GM21367 (cell line): ENCODE data around the gene IL31RA.
"Not testable (repeated sequence)": the region's sequence is repeated elsewhere in the genome, so short reads cannot be mapped to it uniquely, and the experiment has no call there.

Source experiments
- ATAC-seq: cut with Tn5 transposase; IDR thresholded peaks from one replicate; pipeline ENCODE4 v1.9.1; 2021; ENCODE audit not compliant: unreplicated experiment

The IL31RA gene

DNA sequence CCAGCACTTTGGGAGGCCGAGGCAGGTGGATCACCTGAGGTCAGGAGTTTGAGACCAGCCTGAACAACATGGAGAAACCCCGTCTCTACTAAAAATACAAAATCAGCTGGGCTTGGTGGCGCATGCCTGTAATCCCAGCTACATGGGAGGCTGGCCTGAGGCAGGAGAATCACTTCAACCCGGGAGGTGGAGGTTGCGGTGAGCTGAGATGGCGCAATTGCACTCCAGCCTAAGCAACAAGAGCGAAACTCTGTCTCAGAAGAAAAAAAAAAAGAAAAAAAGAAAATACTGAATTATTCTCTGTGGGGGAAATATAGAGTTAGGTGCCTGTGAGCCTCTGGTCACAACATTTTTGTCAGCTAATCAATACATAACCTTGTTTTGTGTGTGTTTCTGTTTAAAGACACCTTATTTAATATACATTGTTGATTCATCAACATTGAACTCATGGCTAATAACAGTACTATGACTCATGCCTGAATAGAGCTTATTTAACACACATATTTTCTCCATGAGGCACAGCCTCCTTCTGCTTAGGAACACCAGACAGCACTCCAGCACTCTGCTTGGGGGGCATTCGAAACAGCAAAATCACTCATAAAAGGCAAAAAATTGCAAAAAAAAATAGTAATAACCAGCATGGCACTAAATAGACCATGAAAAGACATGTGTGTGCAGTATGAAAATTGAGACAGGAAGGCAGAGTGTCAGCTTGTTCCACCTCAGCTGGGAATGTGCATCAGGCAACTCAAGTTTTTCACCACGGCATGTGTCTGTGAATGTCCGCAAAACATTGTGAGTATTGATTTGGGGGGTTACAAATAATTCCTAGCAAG is at the start of gene IL31RA:
IL31RA (plus strand) TSS at position 519 of the 836 bp plus-strand sequence; CDS start at position 733, 214 bp downstream.
- no peak for ATAC-seq

DNA sequence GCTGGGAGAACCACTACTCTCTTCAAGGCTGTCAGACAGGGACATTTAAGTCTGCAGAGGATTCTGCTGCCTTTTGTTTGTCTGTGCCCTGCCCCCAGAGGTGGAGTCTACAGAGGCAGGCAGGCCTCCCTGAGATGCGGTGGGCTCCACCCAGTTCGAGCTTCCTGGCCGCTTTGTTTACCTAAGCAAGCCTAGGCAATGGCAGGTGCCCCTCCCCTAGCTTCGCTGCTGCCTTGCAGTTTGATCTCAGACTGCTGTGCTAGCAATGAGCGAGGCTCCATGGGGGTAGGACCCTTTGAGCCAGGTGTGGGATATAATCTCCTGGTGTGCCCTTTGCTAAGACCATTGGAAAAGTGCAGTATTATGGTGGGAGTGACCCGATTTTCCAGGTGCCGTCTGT is 42.3 kb upstream of the IL31RA start:
- ATAC-seq, result not testable (repeated sequence)

DNA sequence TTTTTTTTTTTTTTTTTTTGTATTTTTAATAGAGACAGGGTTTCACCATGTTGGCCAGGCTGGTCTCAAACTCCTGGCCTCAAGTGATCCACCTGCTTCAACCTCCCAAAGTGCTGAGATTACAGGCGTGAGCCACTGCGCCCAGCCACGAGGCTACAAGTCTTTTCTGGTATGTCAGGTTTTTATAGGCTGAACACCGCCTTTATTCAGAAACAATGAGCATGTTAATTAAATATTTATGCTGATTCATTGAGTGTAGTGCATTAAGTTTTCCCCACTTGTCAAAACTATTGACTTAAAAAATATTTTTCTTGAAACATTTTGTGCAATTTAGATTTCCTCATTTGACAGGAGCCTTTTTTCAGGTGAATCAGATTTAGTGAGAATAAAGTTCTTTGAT is 35.2 kb upstream of the IL31RA start:
- ATAC-seq, result not testable (repeated sequence)

DNA sequence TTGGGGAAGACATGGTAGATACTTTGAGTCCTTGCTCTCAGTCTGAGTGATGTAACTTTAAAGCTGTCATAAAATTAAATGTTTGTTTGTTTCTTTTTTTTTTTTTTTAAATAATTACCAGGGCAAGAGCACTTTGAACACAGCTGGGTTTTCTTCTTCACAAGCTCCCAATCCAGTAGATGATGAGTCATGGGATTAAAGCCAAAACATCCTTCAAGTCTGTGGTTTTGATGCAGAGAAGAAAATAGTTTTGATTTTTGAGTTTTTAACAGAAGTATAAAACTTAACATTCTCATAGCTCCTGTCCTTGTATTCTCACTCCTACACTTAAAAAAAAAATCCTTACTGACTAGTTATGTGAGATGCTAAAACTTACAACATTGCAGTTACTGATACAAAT is 34.8 kb upstream of the IL31RA start:
- no peak for ATAC-seq

DNA sequence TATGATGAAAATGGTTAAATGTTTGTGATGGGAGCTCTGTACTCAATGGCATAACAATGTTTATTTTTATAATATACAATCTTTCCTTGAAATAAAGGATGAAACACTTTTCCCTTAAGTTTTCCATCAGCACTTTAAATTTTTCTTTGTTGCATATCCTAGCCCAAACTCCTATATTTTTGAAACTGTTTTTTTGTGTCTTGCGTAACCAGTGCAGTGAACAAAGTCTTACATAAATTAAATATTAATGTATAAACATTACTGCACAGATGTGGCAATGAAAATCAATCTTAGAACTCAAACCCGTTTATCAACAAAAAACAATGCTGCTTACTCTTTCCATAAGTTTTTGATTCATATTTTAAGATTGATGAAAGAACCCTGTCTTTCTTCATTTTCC is 34.1 kb upstream of the IL31RA start:
- ATAC-seq, result no peak

DNA sequence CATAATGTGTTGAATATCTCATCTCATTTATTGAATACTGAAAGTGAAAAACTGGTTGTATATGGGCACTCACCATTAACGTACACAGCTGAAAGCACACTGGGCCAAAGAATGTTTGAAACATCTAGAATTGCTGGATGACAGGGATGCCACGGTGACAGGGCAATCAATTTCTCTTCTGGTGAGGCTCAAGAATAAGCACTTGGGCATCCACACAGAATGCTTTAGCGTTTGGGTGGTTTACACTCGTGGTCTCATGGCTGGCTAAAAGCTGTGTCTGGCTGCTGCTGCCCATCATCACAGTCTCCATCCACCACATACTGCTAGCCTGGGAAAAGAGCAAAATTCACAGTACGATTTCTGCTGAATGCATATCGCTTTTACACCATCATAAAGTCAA is 30.7 kb upstream of the IL31RA start:
- ATAC-seq, result no peak

DNA sequence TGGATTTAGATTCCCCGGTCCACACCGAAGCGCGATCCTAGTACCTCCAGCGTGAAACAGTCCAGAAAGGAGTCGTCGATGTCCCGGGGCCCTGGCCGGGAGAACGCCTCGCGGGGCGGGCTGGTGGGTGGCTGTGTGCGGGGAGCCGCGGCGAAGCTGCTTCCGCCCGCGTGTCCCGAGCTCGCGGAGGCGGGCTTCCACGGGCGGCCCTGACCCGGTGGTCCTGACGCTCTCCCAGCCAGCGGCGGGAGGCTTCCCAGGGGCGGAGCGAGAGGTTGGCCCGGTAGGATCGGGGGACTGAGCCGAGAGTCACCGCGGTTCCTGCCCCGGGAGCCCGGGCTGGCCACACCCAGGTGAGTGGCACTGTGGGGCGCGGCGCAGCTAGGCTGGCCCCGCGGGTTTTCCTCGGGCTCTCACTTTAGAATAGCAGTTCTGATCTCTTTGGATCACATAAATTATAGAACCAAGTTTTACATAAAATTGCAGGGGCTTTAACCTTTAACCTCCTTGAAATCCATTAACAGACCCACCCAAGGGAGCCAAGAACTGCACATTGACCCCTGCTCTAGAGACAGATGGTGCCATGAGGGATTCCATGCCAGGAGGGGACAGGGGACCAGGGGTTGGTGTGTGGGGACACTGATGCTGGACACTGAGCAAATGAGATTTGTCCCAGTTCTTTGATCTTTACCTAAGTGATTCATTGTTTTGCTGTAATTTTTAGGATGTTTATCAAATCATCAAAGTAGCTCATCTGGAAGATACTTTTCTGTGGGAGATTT is 29.2 kb upstream of the IL31RA start:
- ATAC-seq, result no peak

DNA sequence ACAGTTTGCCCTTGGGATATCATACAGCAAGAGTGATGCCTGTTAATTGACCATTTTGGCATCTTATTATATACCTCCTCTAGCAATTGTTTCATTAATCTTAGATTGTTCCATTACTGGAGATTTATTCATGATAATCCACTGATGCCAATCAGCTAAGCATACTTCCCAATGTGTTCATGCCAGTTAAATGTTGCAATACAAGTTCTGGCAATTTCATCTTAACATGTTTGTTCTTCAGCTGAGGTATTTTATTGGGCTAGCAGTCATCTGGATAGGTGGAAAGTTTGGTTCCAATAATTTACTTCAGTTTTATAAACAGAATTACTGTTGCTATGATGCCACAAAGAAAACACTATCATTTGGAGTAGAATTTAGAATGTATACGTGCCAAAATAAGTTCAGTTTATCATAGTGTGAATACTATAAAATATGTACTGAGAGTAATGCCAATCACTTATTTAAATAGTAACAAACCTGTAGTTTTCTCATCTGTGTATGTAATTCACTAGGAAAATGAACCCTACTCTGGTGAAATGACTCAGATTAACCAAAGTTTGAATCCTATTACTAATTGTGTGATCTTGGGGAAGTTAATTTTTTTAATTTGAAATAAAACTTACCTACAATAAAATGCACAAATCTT is 27.9 kb upstream of the IL31RA start:
- ATAC-seq, result no peak

DNA sequence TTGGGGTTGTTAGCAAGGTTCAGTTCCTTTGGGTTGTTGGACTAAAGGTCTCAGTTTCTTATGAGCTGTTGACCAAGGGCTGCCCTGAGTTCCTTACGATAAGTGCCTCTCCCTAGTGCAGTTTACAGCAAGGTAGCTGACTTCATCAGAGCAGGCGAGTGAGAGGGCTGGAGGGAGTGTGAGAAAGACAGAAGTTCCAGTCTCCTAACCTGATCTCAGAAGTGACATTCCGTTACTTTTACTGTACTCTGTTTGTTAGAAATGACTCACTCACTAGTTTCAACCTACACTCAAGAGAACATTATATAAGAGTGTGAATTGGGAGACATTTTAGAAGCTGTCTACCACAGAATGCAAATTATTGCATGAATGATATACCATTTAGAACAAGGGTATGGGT is 21.2 kb upstream of the IL31RA start:
- ATAC-seq, result no peak

DNA sequence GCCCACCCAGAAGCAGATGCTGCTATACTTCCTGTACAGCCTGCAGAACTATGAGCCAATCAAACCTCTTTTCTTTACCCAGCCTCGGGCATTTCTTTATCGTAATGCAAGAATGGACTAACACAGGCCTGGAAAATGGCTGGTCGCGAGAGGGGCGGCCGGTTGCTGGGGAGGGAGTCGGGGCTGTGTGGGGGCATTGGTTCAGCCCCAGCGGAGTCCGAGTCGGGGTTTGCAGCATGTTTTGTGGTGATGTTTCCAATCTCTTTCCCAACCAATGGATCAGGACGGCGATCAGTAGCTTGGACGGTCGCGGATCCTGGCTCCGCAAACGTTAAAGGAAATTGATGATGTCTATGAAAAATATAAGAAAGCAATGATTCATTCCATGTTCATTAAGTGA is 18.7 kb upstream of the IL31RA start:
- ATAC-seq, result no peak

DNA sequence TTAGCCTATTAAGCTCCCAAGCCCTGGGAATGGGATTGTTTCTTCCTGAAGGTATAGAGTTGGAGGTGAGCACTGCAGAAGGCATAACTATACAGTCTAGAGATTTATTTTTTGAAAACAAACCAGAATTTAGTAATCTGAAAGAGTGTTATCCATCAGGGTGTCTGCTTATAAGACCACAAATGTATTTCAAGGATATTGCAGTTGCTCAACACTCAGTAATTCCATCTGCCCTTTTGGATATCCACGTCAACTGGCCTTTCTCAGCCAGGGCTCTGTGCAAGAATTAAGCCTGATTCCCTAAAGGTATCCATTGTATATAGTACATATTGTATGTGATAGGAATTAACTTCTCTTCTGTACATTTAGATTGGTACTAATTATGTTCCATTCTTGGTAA is 15.0 kb upstream of the IL31RA start:
- ATAC-seq, result no peak

DNA sequence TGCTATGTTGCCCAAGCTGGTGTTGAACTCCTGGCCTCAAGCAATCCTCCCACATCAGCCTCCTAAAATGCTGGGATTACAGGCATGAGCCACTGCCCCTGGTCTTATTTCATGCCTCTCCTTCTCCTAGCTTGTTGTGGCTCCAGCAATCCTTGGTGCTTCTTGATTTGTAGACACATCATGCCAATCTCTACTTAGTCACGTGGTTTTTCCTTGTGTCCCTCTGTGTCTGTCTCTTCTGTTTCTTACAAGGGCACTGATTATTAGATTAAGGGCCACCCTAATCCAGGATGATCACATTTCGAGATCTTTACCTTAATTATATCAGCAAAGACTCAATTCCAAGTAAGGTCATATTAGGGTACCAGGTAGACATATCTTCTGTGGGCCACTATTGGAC is 9.2 kb upstream of the IL31RA start:
- ATAC-seq, result no peak

DNA sequence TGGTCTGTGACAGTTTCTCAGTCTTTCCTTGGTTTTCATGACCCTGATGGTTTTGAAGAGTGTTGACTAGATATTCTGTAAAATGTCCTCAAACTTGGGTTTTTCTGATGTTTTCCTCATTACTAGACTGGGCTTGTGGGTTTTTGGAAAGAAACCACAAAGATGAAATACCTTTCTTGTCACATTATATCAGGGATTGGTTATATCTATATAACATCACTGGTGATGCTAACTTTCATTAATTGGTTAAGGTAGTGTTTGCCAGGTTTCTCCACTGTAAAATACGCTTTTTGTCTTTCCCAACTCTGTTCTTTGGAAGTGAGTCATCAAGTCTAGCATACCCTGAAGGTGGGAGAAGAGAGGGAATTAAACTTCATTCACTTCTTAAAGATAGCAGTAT is 3.3 kb upstream of the IL31RA start:
- ATAC-seq, result no peak

DNA sequence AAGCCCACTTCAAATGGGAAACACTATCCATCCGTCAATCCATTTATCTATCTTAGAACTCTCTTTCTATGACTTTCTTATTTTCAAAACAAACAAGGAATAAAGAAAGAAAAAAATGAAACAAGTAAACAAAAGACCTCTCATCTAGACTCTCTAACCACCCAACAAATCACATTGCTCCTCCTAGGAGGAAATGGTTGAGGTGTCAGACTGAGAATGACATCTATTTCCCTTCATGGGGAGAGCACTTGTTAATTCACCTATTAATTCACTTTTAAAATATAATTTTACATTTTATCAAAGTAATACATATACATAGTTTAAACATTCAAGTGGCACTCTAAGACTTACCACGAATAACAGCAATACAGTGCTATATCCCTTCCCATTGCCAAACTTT is 2.4 kb upstream of the IL31RA start:
- ATAC-seq, result no peak

DNA sequence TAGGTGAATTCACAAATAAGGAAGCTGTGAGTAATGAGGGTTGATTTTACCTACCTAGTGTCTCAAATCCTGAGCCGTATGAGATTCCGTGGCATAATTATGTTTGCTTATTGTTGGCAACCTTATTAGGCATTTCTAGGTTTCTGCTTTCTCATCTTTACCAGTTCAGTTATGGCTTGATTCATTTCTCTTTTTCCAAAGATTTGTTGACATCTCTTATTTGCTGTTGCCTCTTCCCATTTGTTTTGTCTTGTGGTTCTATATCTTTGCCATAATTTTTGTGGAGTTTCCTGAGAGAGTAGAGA is 470 bp downstream of the IL31RA start:
- no peak for ATAC-seq

DNA sequence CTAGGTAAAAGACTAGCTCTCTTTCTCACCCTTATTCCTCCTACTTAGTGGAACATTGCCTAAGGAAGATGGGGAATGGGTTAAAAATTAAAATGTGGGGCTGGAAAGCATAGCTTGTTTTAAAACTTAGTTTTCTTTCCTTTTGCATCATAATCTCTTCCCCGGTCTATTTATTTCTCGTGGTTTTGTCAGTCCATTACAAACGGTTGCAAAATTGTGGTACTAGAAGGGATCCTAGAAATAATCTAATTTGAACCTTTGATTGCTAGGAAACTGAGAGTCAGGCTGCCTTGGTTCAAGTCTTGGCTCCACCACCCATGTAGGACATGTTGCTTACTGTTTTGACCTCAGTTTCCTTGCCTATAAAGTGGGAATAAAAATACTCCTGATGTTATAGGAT is 1.3 kb downstream of the IL31RA start:
- no peak for ATAC-seq

DNA sequence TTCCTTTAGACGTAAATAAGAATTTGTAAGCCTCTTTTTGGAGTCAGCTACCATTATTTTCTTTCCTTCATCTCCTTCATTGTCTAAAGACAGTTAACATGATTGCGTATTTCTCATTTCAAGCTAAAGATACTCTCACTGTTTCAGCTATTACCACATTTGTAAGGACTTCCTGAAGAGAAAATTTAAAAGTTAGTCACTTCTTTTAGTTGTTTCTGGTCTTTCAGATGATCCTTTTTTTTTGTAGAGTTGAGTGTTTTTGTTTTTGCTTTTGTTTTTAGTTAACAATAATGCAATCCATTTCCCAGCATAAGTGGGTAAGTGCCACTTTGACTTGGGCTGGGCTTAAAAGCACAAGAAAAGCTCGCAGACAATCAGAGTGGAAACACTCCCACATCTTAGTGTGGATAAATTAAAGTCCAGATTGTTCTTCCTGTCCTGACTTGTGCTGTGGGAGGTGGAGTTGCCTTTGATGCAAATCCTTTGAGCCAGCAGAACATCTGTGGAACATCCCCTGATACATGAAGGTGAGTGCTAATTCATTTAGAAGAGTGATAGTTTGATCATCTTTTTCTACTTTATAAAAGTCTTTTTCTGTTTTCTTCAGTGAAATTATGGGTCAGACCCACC is 2.0 kb downstream of the IL31RA start:
- no peak for ATAC-seq

DNA sequence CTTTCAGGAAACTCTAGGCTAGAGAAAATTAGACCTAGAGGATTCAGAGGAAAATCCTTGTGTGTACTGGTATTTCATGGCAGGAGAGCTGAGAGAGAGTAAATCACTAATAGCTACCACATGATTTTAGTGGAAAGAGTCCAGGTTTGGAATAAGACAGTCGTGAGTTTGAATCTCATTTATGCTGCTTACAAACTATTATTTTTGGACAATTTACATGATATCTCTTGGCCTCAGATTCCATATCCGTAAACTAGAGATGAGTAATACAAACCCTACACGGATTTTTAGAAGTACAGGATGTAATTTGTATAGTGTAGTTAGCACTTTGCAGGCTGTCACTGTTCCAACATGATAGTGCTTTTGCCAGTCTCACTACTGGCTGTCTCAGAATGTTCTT is 2.7 kb downstream of the IL31RA start:
- ATAC-seq, result no peak

DNA sequence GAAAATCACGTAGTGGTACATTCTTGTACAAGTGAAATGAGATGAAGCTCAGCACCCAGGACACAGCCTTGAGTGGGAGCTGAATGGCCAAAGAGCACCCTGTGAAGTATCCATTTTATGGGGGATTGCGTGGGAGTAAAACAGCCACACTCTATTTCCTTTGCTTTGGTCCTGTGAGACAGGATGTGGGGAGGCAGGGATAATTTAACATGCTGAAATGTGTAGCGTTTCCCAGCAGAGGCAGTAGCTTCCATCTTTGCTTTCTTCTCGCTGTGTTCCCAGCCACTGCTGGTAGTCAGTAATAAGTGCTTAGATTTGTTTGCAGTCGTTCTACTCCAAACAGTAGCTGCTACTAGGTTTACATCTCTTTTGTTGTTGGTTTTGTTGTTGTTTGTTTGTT is 4.4 kb downstream of the IL31RA start:
- ATAC-seq, result no peak

DNA sequence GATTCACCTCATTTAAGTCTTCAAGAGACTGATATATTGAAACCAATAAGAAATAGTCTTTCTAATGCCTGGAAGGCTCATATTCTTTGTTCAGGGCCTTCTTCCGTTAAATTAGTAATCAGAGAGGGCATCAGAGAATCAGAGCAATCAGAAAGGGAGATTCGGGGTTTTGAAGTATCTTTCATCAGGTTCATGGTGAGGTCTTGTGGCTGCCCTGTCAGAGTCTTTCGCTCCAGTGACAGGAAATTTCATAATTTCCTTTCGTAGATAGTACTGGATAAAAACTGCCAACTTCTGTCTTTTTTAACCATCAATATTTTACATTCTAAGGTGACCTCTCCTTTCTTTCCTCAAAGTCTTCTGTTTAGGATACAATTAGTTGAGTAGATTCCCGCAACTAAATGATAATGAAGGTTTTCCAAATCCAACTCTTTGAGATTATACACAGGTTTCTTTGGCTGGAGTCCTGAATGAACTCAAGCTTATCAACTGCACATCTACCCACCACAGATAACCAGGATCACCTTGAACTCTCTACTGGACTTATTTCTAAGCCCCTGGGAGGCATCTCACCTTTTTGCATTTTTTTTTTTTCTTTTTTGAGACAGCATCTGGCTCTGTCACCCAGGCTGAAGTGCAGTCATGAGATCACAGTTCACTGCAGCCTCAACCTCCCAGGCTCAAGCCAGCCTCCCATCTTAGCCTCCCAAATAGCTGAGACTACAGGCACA is 5.5 kb downstream of the IL31RA start:
- no peak for ATAC-seq

DNA sequence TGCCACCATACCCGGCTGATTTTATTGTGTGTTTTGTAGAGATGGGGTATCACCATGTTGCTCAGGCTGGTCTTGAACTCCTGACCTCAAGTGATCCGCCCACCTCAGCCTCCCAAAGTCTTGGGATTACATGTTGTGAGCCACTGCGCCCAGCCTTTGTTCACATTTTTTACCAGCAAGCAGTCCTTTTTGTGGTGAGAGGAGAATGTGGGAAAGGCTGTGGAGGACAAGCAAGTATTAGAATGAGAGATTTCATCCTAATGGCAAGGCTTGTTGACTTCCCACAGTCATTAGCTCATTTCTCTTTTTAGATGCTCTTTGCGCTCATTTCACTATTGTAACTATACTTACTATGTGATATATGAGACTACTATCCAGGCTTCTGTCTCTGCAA is 6.1 kb downstream of the IL31RA start:
- ATAC-seq, result no peak
